ENCODE results near the gene GAN. TPM values are rescaled to one million over a fixed set of nuclear protein-coding genes. Genes with fewer than 3 reads are reported as not detected.

The GAN gene
- total RNA-seq, 2 experiments from 2014 or later = 4.5 to 4.7 TPM

DNA sequence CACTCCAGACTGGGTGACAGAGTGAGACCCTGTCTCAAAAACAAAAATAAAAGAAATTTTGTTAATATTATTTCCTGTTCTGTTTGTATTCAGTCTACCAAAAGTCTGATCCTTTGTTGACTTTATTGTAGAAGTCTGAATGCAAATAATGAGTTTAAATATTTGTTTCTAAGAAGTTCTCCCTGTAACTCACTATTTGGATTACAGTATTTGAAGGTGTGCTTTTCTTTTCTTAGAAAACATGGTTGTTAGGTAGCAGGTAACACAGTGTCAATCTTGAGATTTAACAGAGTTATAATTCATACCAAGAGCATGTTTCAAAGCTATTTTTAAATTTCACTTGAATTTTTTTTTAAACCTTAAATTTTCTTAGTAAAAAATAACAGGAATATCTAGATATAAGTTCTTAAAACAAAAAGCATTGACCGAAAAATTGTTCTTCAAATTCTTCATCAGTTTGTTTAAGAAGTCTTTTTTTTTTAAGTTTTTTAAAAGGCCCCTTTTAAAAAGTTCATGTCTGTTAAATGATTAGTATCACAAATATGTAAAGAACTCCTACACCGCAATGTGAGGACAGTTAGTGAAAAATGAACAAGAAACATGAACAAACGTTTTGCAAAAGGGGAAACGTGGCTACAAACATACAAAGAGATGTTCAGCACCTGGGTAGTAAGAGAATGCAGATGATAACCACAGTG, 35.0 kb downstream of the GAN start:
- Mint-ChIP-seq H3K4me1 (ENCODE audit: low read depth) (no peaks in the 10 kb centered on the region), H3K27ac (no peak overlapping the region), H3K36me3 (ENCODE audit: low read depth) (peaks cover 53% of the 10 kb centered on the region), H3K27me3 (no peaks in the 10 kb centered on the region), H3K4me3 (no peak overlapping the region), H3K9me3 (peaks cover 5% of the 10 kb centered on the region)
- intact Hi-C loops (cut with DNase I, micrococcal nuclease) = loop anchor here in 1 of 2 experiments (2.0 kb wide), 1 partner anchor 19 kb away; no protein-coding TSS in a partner anchor
- Histone ChIP-seq H3K4me3 (ENCODE audit: low read length) (no peak overlapping the region), H3K27me3 (ENCODE audit: control insufficient read depth in 1 of 2, insufficient read depth in 2 of 2, low read length in 2 of 2) (no peaks in the 10 kb centered on the region), H3K27ac (ENCODE audit: low read depth in 1 of 2, low read length in 2 of 2) (no peak overlapping the region), H3K36me3 (ENCODE audit: insufficient read depth, low read length) (peaks cover 11% of the 10 kb centered on the region), H3K4me1 (ENCODE audit: insufficient read depth, low read length) (no peaks in the 10 kb centered on the region), H3K9me3 (ENCODE audit: control insufficient read depth in 1 of 2, insufficient read depth in 1 of 2, low read length in 2 of 2) (peaks cover 7 to 21% of the 10 kb centered on the region in 2 experiments)
- ATAC-seq (ENCODE audit: poor library complexity) (no peak), DNase-seq (no peak)
- TF ChIP-seq, protein P1, sequence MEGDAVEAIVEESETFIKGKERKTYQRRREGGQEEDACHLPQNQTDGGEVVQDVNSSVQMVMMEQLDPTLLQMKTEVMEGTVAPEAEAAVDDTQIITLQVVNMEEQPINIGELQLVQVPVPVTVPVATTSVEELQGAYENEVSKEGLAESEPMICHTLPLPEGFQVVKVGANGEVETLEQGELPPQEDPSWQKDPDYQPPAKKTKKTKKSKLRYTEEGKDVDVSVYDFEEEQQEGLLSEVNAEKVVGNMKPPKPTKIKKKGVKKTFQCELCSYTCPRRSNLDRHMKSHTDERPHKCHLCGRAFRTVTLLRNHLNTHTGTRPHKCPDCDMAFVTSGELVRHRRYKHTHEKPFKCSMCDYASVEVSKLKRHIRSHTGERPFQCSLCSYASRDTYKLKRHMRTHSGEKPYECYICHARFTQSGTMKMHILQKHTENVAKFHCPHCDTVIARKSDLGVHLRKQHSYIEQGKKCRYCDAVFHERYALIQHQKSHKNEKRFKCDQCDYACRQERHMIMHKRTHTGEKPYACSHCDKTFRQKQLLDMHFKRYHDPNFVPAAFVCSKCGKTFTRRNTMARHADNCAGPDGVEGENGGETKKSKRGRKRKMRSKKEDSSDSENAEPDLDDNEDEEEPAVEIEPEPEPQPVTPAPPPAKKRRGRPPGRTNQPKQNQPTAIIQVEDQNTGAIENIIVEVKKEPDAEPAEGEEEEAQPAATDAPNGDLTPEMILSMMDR (IDR thresholded peaks at IDR 0.05) = no peak
- POLR2A ChIA-PET = no interaction called here
- CTCF ChIA-PET = no interaction called here

DNA sequence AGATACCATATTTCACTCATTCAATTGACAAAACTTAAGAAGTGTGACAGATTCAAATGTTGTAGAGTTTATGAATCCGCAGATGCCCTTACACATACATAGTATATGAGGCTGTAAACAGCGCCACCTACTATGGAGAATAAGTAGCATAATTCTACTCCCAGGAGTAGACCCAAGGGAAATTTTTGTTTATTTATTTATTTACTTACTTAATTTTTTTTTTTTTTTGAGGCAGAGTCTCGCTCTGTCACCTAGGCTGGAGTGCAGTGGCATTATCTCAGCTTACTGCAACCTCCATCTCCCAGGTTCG, 35.5 kb downstream of the GAN start:
- H3K27me3 Mint-ChIP-seq = no peaks in the 10 kb centered on the region
- no peaks in the 10 kb centered on the region for H3K27me3 ChIP-seq (ENCODE audit: control insufficient read depth in 1 of 2, insufficient read depth in 2 of 2, low read length in 2 of 2)
- no peak overlapping the region for H3K27ac Mint-ChIP-seq
- DNase-seq = no peak
- H3K4me1 Mint-ChIP-seq (ENCODE audit: low read depth) = no peaks in the 10 kb centered on the region
- peaks cover 7 to 21% of the 10 kb centered on the region in 2 experiments for H3K9me3 ChIP-seq (ENCODE audit: control insufficient read depth in 1 of 2, insufficient read depth in 1 of 2, low read length in 2 of 2)
- CTCF ChIA-PET = no interaction called here
- peaks cover 11% of the 10 kb centered on the region for H3K36me3 ChIP-seq (ENCODE audit: insufficient read depth, low read length)
- H3K4me1 ChIP-seq (ENCODE audit: insufficient read depth, low read length) = no peaks in the 10 kb centered on the region
- POLR2A ChIA-PET = no interaction called here
- H3K9me3 Mint-ChIP-seq = peaks cover 5% of the 10 kb centered on the region
- H3K36me3 Mint-ChIP-seq (ENCODE audit: low read depth) = peaks cover 53% of the 10 kb centered on the region
- TF ChIP-seq, protein P1 (IDR thresholded peaks at IDR 0.05) = no peak
- H3K4me3 Mint-ChIP-seq = no peak overlapping the region
- H3K4me3 ChIP-seq (ENCODE audit: low read length) = no peak overlapping the region
- ATAC-seq (ENCODE audit: poor library complexity) = no peak
- no peak overlapping the region for H3K27ac ChIP-seq (ENCODE audit: low read depth in 1 of 2, low read length in 2 of 2)
- intact Hi-C loops (cut with DNase I, micrococcal nuclease) = no loop called here

DNA sequence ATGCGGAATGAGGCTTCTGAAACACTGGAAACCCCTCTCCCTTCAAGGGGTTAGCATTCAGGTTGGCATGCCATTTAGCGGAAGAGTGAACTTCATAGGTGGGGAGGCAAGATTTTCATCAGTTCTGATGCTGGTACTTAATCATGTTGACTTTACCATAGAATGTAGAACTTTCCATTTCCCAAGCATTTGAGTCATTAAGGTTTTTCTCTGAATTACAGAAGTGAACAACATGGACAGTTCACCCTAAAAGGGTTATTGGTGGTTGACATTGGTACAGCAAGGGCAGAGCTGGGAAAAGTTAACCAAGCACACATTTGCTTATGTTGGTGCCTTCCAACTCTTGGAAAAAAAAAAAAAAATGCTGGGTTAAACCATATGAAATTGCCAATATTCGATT, 39.1 kb downstream of the GAN start:
- H3K27me3 Mint-ChIP-seq = no peaks in the 10 kb centered on the region
- ChIA-PET CTCF (interaction anchor here (0.7 kb wide), 1 partner anchor 97 kb away, joined by 3 read pairs; no protein-coding TSS in a partner anchor), POLR2A (no interaction called here)
- intact Hi-C loops (cut with DNase I, micrococcal nuclease) = no loop called here
- no peaks in the 10 kb centered on the region for H3K4me1 Mint-ChIP-seq (ENCODE audit: low read depth)
- Histone ChIP-seq H3K27me3 (ENCODE audit: control insufficient read depth in 1 of 2, insufficient read depth in 2 of 2, low read length in 2 of 2) (no peaks in the 10 kb centered on the region), H3K4me1 (ENCODE audit: insufficient read depth, low read length) (no peaks in the 10 kb centered on the region), H3K4me3 (ENCODE audit: low read length) (no peak overlapping the region), H3K36me3 (ENCODE audit: insufficient read depth, low read length) (peaks cover 21% of the 10 kb centered on the region), H3K9me3 (ENCODE audit: control insufficient read depth in 1 of 2, insufficient read depth in 1 of 2, low read length in 2 of 2) (no peaks in the 10 kb centered on the region), H3K27ac (ENCODE audit: low read depth in 1 of 2, low read length in 2 of 2) (no peak overlapping the region)
- no peak overlapping the region for H3K4me3 Mint-ChIP-seq
- no peaks in the 10 kb centered on the region for H3K9me3 Mint-ChIP-seq
- H3K27ac Mint-ChIP-seq = no peak overlapping the region
- ATAC-seq (ENCODE audit: poor library complexity) (no peak), DNase-seq (no peak)
- TF ChIP-seq, protein P1 (IDR thresholded peaks at IDR 0.05) = no peak
- peaks cover 60% of the 10 kb centered on the region for H3K36me3 Mint-ChIP-seq (ENCODE audit: low read depth)
